HCT116 (cell line): ENCODE measurements around the gene GAB2. TPM values are rescaled to one million over a fixed set of nuclear protein-coding genes. Genes with fewer than 3 reads are reported as not detected.

Experiments used
- ATAC-seq: fragments of 200-7000 bp; cut with Tn5 transposase; 2 replicates; pipeline ENCODE4 v1.9.1; 2020; ENCODE audit warnings: mild to moderate bottlenecking, moderate library complexity
- BruUV-seq: library from RNA; stranded (reverse); fragments of 400-500 nt; replicated peaks from 2 replicates; lab custom pipeline; 2021; lab: Mats Ljungman, UMichigan
- CTCF ChIA-PET: fragments of 300-600 bp; sonication (Branson Sonifier 250); formaldehyde crosslinking; loops from one replicate; lab custom pipeline; 2021; ENCODE audit warnings: antibody characterized with exemption; lab: Charles Lee
- POLR2A ChIA-PET: fragments of 300-600, 350-600 bp; sonication (Branson Sonifier 250); formaldehyde crosslinking; loops from one replicate; lab custom pipeline; 2021; ENCODE audit warnings: antibody characterized with exemption; lab: Charles Lee
- RAD21 ChIA-PET, 2 experiments: fragments of 300-600 bp; sonication (Branson Sonifier 250); formaldehyde crosslinking; loops; one replicate each; lab custom pipeline; 2023; ENCODE audit warnings: low total read pairs in 2 of 2; ENCODE audit not compliant: uncharacterized antibody in 2 of 2, unreplicated experiment in 2 of 2, low non-redundant PET in 1 of 2; lab: Charles Lee
- DNase-seq: peaks from one replicate; pipeline ENCODE4 v3.0.0-alpha.2; 2010; ENCODE audit warnings: low read depth, low spot score
- H2AFZ ChIP-seq: fragments of 200-600 bp; shearing (Covaris generic), sonication (generic); 2 replicates; pipeline ENCODE4 v1.6.1; 2017; ENCODE audit warnings: low read depth, mixed run types, mixed read lengths, antibody characterized with exemption, low read length; ENCODE audit not compliant: poor library complexity, severe bottlenecking
- H3K27ac ChIP-seq: 2 replicates; pipeline ENCODE4 v1.5.1; 2012; ENCODE audit warnings: low read depth, low read length
- H3K27me3 ChIP-seq: fragments of 200-600 bp; sonication (generic); 2 replicates; pipeline ENCODE4 v1.6.1; 2016; ENCODE audit warnings: mixed run types, low read length, mixed read lengths; ENCODE audit not compliant: insufficient read depth
- H3K36me3 ChIP-seq, 2 experiments: fragments of 200-500 bp in 1 of 2; fragments of 200-600 bp in 1 of 2; sonication (Bioruptor generic) in 1 of 2; sonication (generic) in 1 of 2; 2 replicates each; pipeline versions ENCODE4 v1.5.1 to v1.6.1; 2014 to 2016; ENCODE audit warnings: low read length in 2 of 2, inconsistent platforms in 1 of 2, mixed read lengths in 1 of 2, mixed run types in 1 of 2; ENCODE audit not compliant: insufficient read depth in 2 of 2, control insufficient read depth in 1 of 2
- H3K4me1 ChIP-seq, 2 experiments: fragments of 200-600 bp in 1 of 2; sonication (generic) in 1 of 2; 2 replicates each; pipeline versions ENCODE4 v1.5.1 to v1.6.1; 2012 to 2017; ENCODE audit warnings: low read length in 2 of 2, inconsistent platforms in 1 of 2, mild to moderate bottlenecking in 1 of 2, mixed read lengths in 1 of 2, mixed run types in 1 of 2, moderate library complexity in 1 of 2; ENCODE audit not compliant: insufficient read depth in 2 of 2, control insufficient read depth in 1 of 2
- H3K4me2 ChIP-seq: fragments of 200-600 bp; sonication (generic); 2 replicates; pipeline ENCODE4 v1.6.1; 2017; ENCODE audit warnings: mixed run types, low read length, mixed read lengths
- H3K4me3 ChIP-seq, 2 experiments: fragments of 200-600 bp in 1 of 2; sonication (generic) in 1 of 2; replicated peaks in 1 of 2; 2 replicates each; pipeline ENCODE4 v1.5.1; 2011 to 2016; ENCODE audit warnings: low read length in 2 of 2, control low read depth in 1 of 2, low read depth in 1 of 2, mild to moderate bottlenecking in 1 of 2, mixed read lengths in 1 of 2, mixed run types in 1 of 2
- H3K79me2 ChIP-seq: fragments of 200-600 bp; sonication (generic); 2 replicates; pipeline ENCODE4 v1.6.1; 2017; ENCODE audit warnings: mild to moderate bottlenecking, mixed run types, low read length, moderate library complexity, mixed read lengths; ENCODE audit not compliant: insufficient read depth
- H3K9ac ChIP-seq: fragments of 200-600 bp; sonication (generic); 2 replicates; pipeline ENCODE4 v1.6.1; 2016; ENCODE audit warnings: low read length, mixed read lengths
- H3K9me2 ChIP-seq: fragments of 200-600 bp; sonication (generic), shearing (Covaris generic); 2 replicates; pipeline ENCODE4 v1.6.1; 2017; ENCODE audit warnings: mixed run types, mild to moderate bottlenecking, moderate library complexity; ENCODE audit not compliant: insufficient read depth
- H3K9me3 ChIP-seq, 2 experiments: fragments of 200-500 bp in 1 of 2; fragments of 200-600 bp in 1 of 2; sonication (Bioruptor generic) in 1 of 2; sonication (generic) in 1 of 2; 2 replicates each; pipeline ENCODE4 v1.6.1; 2014 to 2017; ENCODE audit warnings: low read length in 2 of 2, mixed read lengths in 2 of 2, inconsistent platforms in 1 of 2, low read depth in 1 of 2, mild to moderate bottlenecking in 1 of 2, mixed run types in 1 of 2, moderate library complexity in 1 of 2; ENCODE audit not compliant: control insufficient read depth in 1 of 2, insufficient read depth in 1 of 2
- H4K20me1 ChIP-seq: fragments of 200-600 bp; sonication (generic), shearing (Covaris generic); 2 replicates; pipeline ENCODE4 v1.6.1; 2017; ENCODE audit warnings: mixed run types, mild to moderate bottlenecking, moderate library complexity; ENCODE audit not compliant: insufficient read depth
- CBX3 ChIP-seq: IDR thresholded peaks from 2 replicates; pipeline ENCODE4 v1.6.1; 2012; ENCODE audit warnings: low read depth
- CEBPB ChIP-seq: IDR thresholded peaks from 2 replicates; pipeline ENCODE4 v1.6.1; 2012; ENCODE audit warnings: low read depth
- CTCF ChIP-seq, 3 experiments: fragments of 200-600 bp in 1 of 3; sonication (generic) in 1 of 3; IDR thresholded peaks in 2 of 3; conservative IDR thresholded peaks in 1 of 3; 2 replicates each; pipeline ENCODE4 v1.5.1; 2012 to 2017; ENCODE audit warnings: low read depth in 2 of 3, low read length in 2 of 3, antibody characterized with exemption in 1 of 3, borderline replicate concordance in 1 of 3, control low read depth in 1 of 3, mild to moderate bottlenecking in 1 of 3, mixed read lengths in 1 of 3, mixed run types in 1 of 3, moderate library complexity in 1 of 3; ENCODE audit not compliant: insufficient read depth in 1 of 3
- ELF1 ChIP-seq: IDR thresholded peaks from 2 replicates; pipeline ENCODE4 v1.6.1; 2012; ENCODE audit warnings: low read depth, borderline replicate concordance
- EZH2 ChIP-seq: fragments of 200-600 bp; sonication (generic); IDR thresholded peaks from 2 replicates; pipeline ENCODE4 v1.6.1; 2017; ENCODE audit warnings: antibody characterized with exemption, mixed run types
- EZH2phosphoT487 ChIP-seq: fragments of 200-600 bp; IDR thresholded peaks from 2 replicates; pipeline ENCODE4 v1.6.1; 2018; ENCODE audit warnings: antibody characterized with exemption, borderline replicate concordance
- FOSL1 ChIP-seq: IDR thresholded peaks from 2 replicates; pipeline ENCODE4 v1.6.1; 2012; ENCODE audit warnings: low read depth
- JUND ChIP-seq: IDR thresholded peaks from 2 replicates; pipeline ENCODE4 v1.6.1; 2012
- MAX ChIP-seq: IDR thresholded peaks from 2 replicates; pipeline ENCODE4 v1.6.1; 2012
- POLR2A ChIP-seq: IDR thresholded peaks from 2 replicates; pipeline ENCODE4 v1.7.0; 2011; ENCODE audit warnings: borderline replicate concordance; ENCODE audit not compliant: insufficient read depth, insufficient read length; ENCODE audit errors: extremely low read depth
- POLR2AphosphoS5 ChIP-seq: IDR thresholded peaks from 2 replicates; pipeline ENCODE4 v1.6.1; 2011; ENCODE audit warnings: mild to moderate bottlenecking, low read depth, low read length, moderate library complexity
- RAD21 ChIP-seq: IDR thresholded peaks from 2 replicates; pipeline ENCODE4 v1.6.1; 2012; ENCODE audit warnings: low read depth, mild to moderate bottlenecking
- SIN3A ChIP-seq: IDR thresholded peaks from 2 replicates; pipeline ENCODE4 v1.6.1; 2012; ENCODE audit warnings: low read depth
- TCF7L2 ChIP-seq: IDR thresholded peaks from 2 replicates; pipeline ENCODE4 v1.7.0; 2011; ENCODE audit warnings: borderline replicate concordance, inconsistent platforms; ENCODE audit not compliant: insufficient read depth, insufficient read length; ENCODE audit errors: extremely low read depth
- YY1 ChIP-seq: IDR thresholded peaks from 2 replicates; pipeline ENCODE4 v1.6.1; 2011; ENCODE audit warnings: low read length, low read depth, moderate library complexity, mild to moderate bottlenecking; ENCODE audit not compliant: insufficient replicate concordance; ENCODE audit errors: extremely low read depth
- ZBTB33 ChIP-seq: IDR thresholded peaks from 2 replicates; pipeline ENCODE4 v1.6.1; 2011; ENCODE audit warnings: mild to moderate bottlenecking, low read length, moderate library complexity; ENCODE audit not compliant: insufficient replicate concordance; ENCODE audit errors: extremely low read depth
- ZFX ChIP-seq: fragments of 450-650 bp; IDR thresholded peaks from 2 replicates; pipeline ENCODE4 v1.6.1; 2017
- ZNF274 ChIP-seq: fragments of 200-500 bp; sonication (Bioruptor generic); IDR thresholded peaks from 2 replicates; pipeline ENCODE4 v1.6.1; 2014; ENCODE audit warnings: mild to moderate bottlenecking, low read depth, low read length, inconsistent platforms
- intact Hi-C: fragments of 100-400 bp; cut with micrococcal nuclease; formaldehyde crosslinking; loops from 2 replicates; pipeline ENCODE4 v1.10.0; 2022
- total RNA-seq: library from RNA; stranded (reverse); gene quantifications from one replicate; pipeline ENCODE4 v1.2.1, GENCODE V29; 2021; ENCODE audit not compliant: unreplicated experiment

GAB2 gene
- total RNA-seq, 1 experiment from 2014 or later, result 1.9 TPM

GRCh38 chr11:78350091-78350645 is 67.5 kb downstream of the GAB2 start:
- Histone ChIP-seq H3K9me2 (no peaks in the 10 kb centered on the region), H3K9ac (no peak overlapping the region), H3K27ac (no peak overlapping the region), H4K20me1 (no peaks in the 10 kb centered on the region)
- no TSS peak for BruUV-seq
- ChIA-PET RAD21 (no interaction called here), POLR2A (no interaction called here)
- no peak for DNase-seq
- TF ChIP-seq POLR2AphosphoS5 (no peak), ZFX (no peak), YY1 (no peak), ELF1 (no peak), TCF7L2 (no peak), CEBPB (no peak), MAX (no peak), JUND (no peak), EZH2 (no peak)
- TF ChIP-seq, all 23 proteins: peak for 0
- Histone ChIP-seq H3K27me3 (no peaks in the 10 kb centered on the region), H3K4me2 (no peak overlapping the region), H3K79me2 (no peaks in the 10 kb centered on the region), H3K9me3 (no peaks in the 10 kb centered on the region), H2AFZ (no peak overlapping the region), H3K4me1 (no peaks in the 10 kb centered on the region), H3K4me3 (no peak overlapping the region), H3K36me3 (no peaks in the 10 kb centered on the region)
- CTCF ChIA-PET, result no interaction called here
- ATAC-seq, result no peak
- intact Hi-C loops, result no loop called here

GRCh38 chr11:78349624-78350023 is 68.0 kb downstream of the GAB2 start:
- no peak for ATAC-seq
- DNase-seq, result no peak
- Histone ChIP-seq H3K27me3 (no peaks in the 10 kb centered on the region), H3K9me3 (no peaks in the 10 kb centered on the region), H3K79me2 (no peaks in the 10 kb centered on the region), H3K4me1 (peaks cover 0 to 5% of the 10 kb centered on the region in 2 experiments; a peak in 1 of 4 replicates), H3K9ac (no peak overlapping the region), H3K27ac (no peak overlapping the region), H3K4me2 (no peak overlapping the region), H3K9me2 (no peaks in the 10 kb centered on the region), H3K36me3 (no peaks in the 10 kb centered on the region), H4K20me1 (no peaks in the 10 kb centered on the region), H2AFZ (no peak overlapping the region), H3K4me3 (no peak overlapping the region)
- POLR2A ChIA-PET, result no interaction called here
- RAD21 ChIA-PET, result no interaction called here
- intact Hi-C loops, result no loop called here
- CTCF ChIA-PET, result no interaction called here
- no TSS peak for BruUV-seq
- TF ChIP-seq CEBPB (no peak), POLR2AphosphoS5 (no peak), YY1 (no peak), RAD21 (no peak), POLR2A (no peak), FOSL1 (no peak), ZNF274 (no peak), JUND (no peak), CBX3 (no peak), EZH2phosphoT487 (no peak), SIN3A (no peak), CTCF (IDR thresholded peaks at IDR 0.05 in 2 of 3, conservative IDR thresholded peaks at IDR 0.05 in 1 of 3; ENCODE audit: borderline replicate concordance in 1 of 3, insufficient read depth in 1 of 3, low read depth in 2 of 3, low read length in 2 of 3) (no peak), ZBTB33 (no peak), ELF1 (no peak)
